Measurements from ENCODE around the gene ADAMTS4. TPM values are rescaled to one million over a fixed set of nuclear protein-coding genes. Genes with fewer than 3 reads are reported as not detected.

ADAMTS4 gene
- total and polyA plus RNA-seq, 9 of the 15 experiments (the other 6 are each of a cell fraction or from before 2014, with no cell fraction given): 0.07 to 3.7 (median 0.41) TPM

- DNase-seq (ENCODE audit: extremely low read depth in 1 of 4, low spot score in 3 of 4): peak in 1 of 4 experiments; percentile 16
- Histone ChIP-seq H3K27ac (ENCODE audit: extremely low read depth, low read depth, low read length) (peak overlapping the region; percentile 99), H4K20me1 (replicated peaks; ENCODE audit: control insufficient read depth, insufficient read depth, low read length) (no peaks in the 10 kb centered on the region), H2AFZ (ENCODE audit: low read depth, low read length) (peak overlapping the region; percentile 97), H3K27me3 (ENCODE audit: control insufficient read depth in 2 of 2, insufficient read depth in 2 of 2, low read length in 2 of 2) (no peaks in the 10 kb centered on the region), H3K4me3 (no peak overlapping the region), H3K4me2 (ENCODE audit: insufficient read depth, low read length) (peak overlapping the region; percentile 97), H3K36me3 (ENCODE audit: control insufficient read depth, insufficient read depth, low read length) (peaks cover 15% of the 10 kb centered on the region; the same call in 2 of the 3 replicates), H3K79me2 (ENCODE audit: control insufficient read depth, insufficient read depth, low read length) (peaks cover 27% of the 10 kb centered on the region), H3K4me1 (replicated peaks in 1 of 2; ENCODE audit: control insufficient read depth in 2 of 2, insufficient read depth in 2 of 2, low read length in 2 of 2) (peaks cover 59 to 68% of the 10 kb centered on the region in 2 experiments), H3K9ac (ENCODE audit: insufficient read depth in 1 of 2, low read depth in 2 of 2, low read length in 2 of 2) (peak overlapping the region; percentile 83 to 85; a peak in 3 of 4 replicates), H3K9me1 (ENCODE audit: control insufficient read depth, insufficient read depth, low read length) (no peaks in the 10 kb centered on the region), H3K9me3 (replicated peaks; ENCODE audit: control insufficient read depth, insufficient read depth, low read depth, low read length) (no peaks in the 10 kb centered on the region)
- no peak for TF ChIP-seq SMAD1 (IDR thresholded peaks at IDR 0.05; ENCODE audit: low read depth, low read length, partially characterized antibody)
- no peak for TF ChIP-seq PCBP1 (IDR thresholded peaks at IDR 0.05; ENCODE audit: low read depth, low read length, poor library complexity, severe bottlenecking)
- TF ChIP-seq BMI1 (IDR thresholded peaks at IDR 0.05; ENCODE audit: low read length): no peak
- TF ChIP-seq ZBTB7A (IDR thresholded peaks at IDR 0.05; ENCODE audit: borderline replicate concordance, control insufficient read depth, low read depth, low read length): peak; percentile 13; the same call in 1 of the 2 replicates
- POLR2A ChIA-PET: interaction anchor here (0.8 to 1.4 kb wide), 4 partner anchors 13 to 189 kb away, joined by 3 to 5 read pairs (median 4); partner anchors contain the start of gene DEDD
- WGBS (ENCODE audit: insufficient coverage, low coverage, missing lambda C conversion rate): 24% methylated on average over 4 of the region's 5 CpGs
- no peak for FAIRE-seq
- intact Hi-C loops (cut with micrococcal nuclease): loop anchor here (5.0 kb wide), 1 partner anchor 108 kb away; the partner anchor contains the start of gene MPZ
- CTCF ChIA-PET (ENCODE audit: low intra/inter-chr PET ratio): no interaction called here
- no TSS peak for BruUV-seq (replicated peaks)
- ATAC-seq: no peak
- in situ Hi-C loops (cut with MboI): no loop called here
Observed at GRCh38 chr1:161199506-161200139, 769 bp upstream of the ADAMTS4 start.
